Upper lobe of right lung (tissue), 1 donor: ENCODE data around the gene PLAC9. TPM values are rescaled to one million over a fixed set of nuclear protein-coding genes. Genes with fewer than 3 reads are reported as not detected.

ENCODE experiments used
- ATAC-seq: fragments of 200-7000 bp; cut with Tn5 transposase; one replicate; pipeline ENCODE4 v1.9.1; 2020; ENCODE audit warnings: mild to moderate bottlenecking, moderate library complexity
- DNase-seq: peaks from one replicate; pipeline ENCODE4 v3.0.0-alpha.2; 2020
- H3K27ac ChIP-seq: fragments of 200-600 bp; one replicate; pipeline ENCODE4 v1.8.0; 2022
- H3K27me3 ChIP-seq: fragments of 200-600 bp; one replicate; pipeline ENCODE4 v1.8.0; 2022; ENCODE audit warnings: mild to moderate bottlenecking
- H3K36me3 ChIP-seq: fragments of 200-600 bp; one replicate; pipeline ENCODE4 v1.8.0; 2022
- H3K4me1 ChIP-seq: fragments of 200-600 bp; one replicate; pipeline ENCODE4 v1.8.0; 2022
- H3K4me3 ChIP-seq: fragments of 200-600 bp; one replicate; pipeline ENCODE4 v1.8.0; 2022; ENCODE audit warnings: mild to moderate bottlenecking
- H3K9me3 ChIP-seq: fragments of 200-600 bp; one replicate; pipeline ENCODE4 v1.8.0; 2022
- intact Hi-C: fragments of 100-400 bp; cut with DNase I; formaldehyde crosslinking; loops from one replicate; pipeline ENCODE4 v1.11.0; 2022
- total RNA-seq: library from RNA; stranded (reverse); fragmentation: NEBNext Ultra II Directional; extraction: Animal tissue kit (Norgen Biotek cat#: 25700); gene quantifications from one replicate; pipeline ENCODE4 v1.2.1, GENCODE V29; 2021
- TF ChIP-seq, protein P1 (sequence below): fragments of 200-600 bp; IDR thresholded peaks from one replicate; pipeline ENCODE4 v1.8.0; 2022; ENCODE audit warnings: antibody characterized with exemption
- donor health status: DM: no; HTN: yes; CAD: no; lungs with severe emphysema.

The PLAC9 gene
- total RNA-seq, 1 donor from 2014 or later, result 24.1 TPM

DNA sequence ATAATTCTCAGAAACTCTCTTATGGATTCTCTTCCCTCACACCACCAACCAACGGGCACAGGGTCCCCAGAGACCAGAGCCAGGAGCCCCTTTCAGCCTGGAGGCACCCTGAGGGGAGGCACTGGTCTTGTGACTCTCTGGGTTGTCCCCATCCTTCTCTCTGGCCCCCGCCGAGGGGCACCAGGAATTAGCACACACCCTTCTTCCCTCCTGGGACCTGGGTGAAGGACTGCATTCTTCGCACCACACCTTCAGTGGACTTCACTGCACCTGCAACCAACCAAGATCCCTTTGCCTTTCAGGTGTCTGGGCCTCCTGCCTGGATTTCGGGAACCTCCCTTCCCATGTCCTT is 22.1 kb downstream of the PLAC9 start:
- Histone ChIP-seq H3K4me1 (peaks cover 17% of the 10 kb centered on the region), H3K27me3 (no peaks in the 10 kb centered on the region), H3K36me3 (peaks cover 84% of the 10 kb centered on the region), H3K4me3 (no peak overlapping the region), H3K27ac (peak overlapping the region; percentile 6), H3K9me3 (no peaks in the 10 kb centered on the region)
- intact Hi-C loops, result loop anchor here (10.0 kb wide), 1 partner anchor 50 kb away; the partner anchor contains the start of gene ANXA11
- DNase-seq (no peak), ATAC-seq (no peak)
- TF ChIP-seq, protein P1, sequence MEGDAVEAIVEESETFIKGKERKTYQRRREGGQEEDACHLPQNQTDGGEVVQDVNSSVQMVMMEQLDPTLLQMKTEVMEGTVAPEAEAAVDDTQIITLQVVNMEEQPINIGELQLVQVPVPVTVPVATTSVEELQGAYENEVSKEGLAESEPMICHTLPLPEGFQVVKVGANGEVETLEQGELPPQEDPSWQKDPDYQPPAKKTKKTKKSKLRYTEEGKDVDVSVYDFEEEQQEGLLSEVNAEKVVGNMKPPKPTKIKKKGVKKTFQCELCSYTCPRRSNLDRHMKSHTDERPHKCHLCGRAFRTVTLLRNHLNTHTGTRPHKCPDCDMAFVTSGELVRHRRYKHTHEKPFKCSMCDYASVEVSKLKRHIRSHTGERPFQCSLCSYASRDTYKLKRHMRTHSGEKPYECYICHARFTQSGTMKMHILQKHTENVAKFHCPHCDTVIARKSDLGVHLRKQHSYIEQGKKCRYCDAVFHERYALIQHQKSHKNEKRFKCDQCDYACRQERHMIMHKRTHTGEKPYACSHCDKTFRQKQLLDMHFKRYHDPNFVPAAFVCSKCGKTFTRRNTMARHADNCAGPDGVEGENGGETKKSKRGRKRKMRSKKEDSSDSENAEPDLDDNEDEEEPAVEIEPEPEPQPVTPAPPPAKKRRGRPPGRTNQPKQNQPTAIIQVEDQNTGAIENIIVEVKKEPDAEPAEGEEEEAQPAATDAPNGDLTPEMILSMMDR, result no peak

DNA sequence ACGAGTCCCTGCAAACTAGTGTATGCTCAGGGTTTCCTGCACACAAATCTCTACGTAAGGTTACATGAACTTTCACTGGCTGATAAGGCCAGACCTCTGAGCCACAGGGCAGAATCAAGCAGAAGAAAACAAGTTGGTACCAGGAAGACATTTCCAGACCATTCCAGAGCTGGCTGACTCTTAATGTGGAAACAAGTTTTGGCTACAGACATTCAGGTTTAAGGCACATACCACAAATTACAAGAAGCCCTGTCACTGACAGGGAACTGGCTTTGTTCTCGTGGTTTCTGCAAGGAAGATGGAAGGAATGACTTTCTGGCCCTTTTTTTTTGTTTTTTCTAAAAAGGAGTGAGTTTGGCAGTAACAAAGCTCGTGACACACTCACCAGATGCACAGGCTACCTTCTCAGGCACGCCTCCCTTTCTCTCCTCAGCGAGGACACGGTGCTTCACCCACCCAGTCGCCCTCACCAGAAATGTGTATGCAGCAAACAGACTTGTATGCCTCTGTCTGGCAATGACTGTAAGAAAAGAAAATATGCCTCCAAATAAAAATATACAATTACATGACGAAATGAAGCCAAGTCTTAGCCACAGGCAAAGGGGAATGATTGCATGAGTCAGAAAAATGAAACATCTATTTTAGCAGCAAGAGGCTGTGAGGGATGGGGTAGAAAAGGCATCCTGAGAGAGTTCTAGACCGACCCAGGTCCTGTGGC is 22.6 kb downstream of the PLAC9 start:
- Histone ChIP-seq H3K9me3 (no peaks in the 10 kb centered on the region), H3K36me3 (peaks cover 89% of the 10 kb centered on the region), H3K4me3 (no peak overlapping the region), H3K27me3 (no peaks in the 10 kb centered on the region), H3K4me1 (peaks cover 19% of the 10 kb centered on the region), H3K27ac (peak overlapping the region; percentile 6)
- TF ChIP-seq, protein P1, result no peak
- intact Hi-C loops, result loop anchor here (10.0 kb wide), 1 partner anchor 50 kb away; the partner anchor contains the start of gene ANXA11
- no peak for DNase-seq
- no peak for ATAC-seq

DNA sequence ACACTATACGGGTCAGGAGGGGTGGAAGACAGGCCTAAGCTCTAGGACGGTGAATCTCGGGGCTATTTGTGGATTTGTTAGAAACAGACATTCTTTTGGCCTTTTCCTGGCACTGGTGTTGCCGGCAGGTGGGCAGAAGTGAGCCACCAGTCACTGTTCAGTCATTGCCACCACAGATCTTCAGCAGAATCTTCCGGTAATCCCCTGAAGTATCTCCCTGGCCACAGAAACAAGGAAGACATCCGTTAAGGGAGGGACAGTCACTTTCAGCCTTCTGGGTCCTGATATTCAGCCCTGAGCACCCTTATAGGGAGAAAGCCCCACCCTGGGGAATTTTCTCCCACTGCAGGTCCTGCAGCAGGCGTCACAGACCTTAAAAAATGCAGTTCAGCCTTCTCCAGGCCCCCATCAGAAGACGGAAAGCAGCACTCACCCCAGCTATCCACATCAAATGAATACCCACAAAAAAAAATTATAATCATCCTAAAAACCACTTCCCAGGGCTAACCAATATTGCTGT is 23.2 kb downstream of the PLAC9 start:
- TF ChIP-seq, protein P1, result no peak
- peaks cover 95% of the 10 kb centered on the region for H3K36me3 ChIP-seq
- ATAC-seq (no peak), DNase-seq (no peak)
- intact Hi-C loops, result loop anchor here (10.0 kb wide), 1 partner anchor 49 kb away; the partner anchor contains the start of gene ANXA11
- H3K4me3 ChIP-seq, result no peak overlapping the region
- H3K4me1 ChIP-seq, result peaks cover 19% of the 10 kb centered on the region
- H3K27me3 ChIP-seq, result no peaks in the 10 kb centered on the region
- no peaks in the 10 kb centered on the region for H3K9me3 ChIP-seq
- no peak overlapping the region for H3K27ac ChIP-seq

DNA sequence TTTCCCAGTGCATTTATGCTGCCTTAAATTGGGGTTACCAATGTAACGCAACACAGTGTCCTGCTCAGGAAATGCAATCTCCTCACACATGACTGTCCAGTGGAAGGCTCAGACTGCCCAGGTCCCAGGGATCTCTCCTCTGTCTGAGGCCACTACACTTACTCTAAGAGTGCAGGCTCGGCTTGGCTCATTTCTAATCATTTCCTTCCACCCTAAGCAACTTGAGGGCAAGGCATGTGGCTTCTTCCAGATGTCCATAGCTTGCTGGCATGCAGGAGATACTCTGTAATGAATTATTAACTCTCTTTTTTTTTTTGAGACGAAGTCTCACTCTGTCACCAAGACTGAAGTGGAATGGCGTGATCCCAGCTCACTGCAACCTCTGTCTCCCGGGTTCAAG is 23.7 kb downstream of the PLAC9 start:
- Histone ChIP-seq H3K36me3 (peaks cover 98% of the 10 kb centered on the region), H3K4me1 (peaks cover 19% of the 10 kb centered on the region), H3K4me3 (no peak overlapping the region), H3K9me3 (no peaks in the 10 kb centered on the region), H3K27me3 (no peaks in the 10 kb centered on the region), H3K27ac (no peak overlapping the region)
- TF ChIP-seq, protein P1, result no peak
- DNase-seq, result no peak
- no peak for ATAC-seq
- intact Hi-C loops, result loop anchor here (10.0 kb wide), 1 partner anchor 49 kb away; the partner anchor contains the start of gene ANXA11

DNA sequence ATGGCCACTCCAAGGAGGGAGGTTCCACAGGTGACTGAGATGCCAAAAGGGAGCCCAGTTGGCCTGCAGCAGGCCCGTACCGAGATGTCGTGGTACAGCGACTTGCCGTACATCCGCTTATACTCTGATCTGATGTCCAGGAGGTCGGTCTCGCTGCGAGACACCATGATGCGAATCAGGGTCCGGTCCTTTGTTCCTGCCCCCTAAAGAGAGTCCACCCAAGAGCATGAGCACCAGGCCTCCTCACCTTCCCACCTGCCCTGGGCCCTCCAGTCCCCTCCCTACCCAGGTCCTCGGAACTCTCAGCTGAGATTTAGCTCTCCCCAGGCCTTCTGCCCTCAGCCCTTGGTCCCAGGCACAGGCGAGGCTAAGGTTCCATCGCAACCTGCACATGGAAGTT is 25.0 kb downstream of the PLAC9 start:
- DNase-seq (no peak), ATAC-seq (no peak)
- peaks cover 19% of the 10 kb centered on the region for H3K4me1 ChIP-seq
- TF ChIP-seq, protein P1, result no peak
- no peaks in the 10 kb centered on the region for H3K27me3 ChIP-seq
- H3K36me3 ChIP-seq, result peaks cover 98% of the 10 kb centered on the region
- peak overlapping the region; percentile 67 for H3K27ac ChIP-seq
- no peaks in the 10 kb centered on the region for H3K9me3 ChIP-seq
- intact Hi-C loops, result loop anchor here (10.0 kb wide), 1 partner anchor 47 kb away; the partner anchor contains the start of gene ANXA11
- no peak overlapping the region for H3K4me3 ChIP-seq
